Inflammatory macrophage treated with lipopolysaccharide for 4 hours (primary cell): Measurements from ENCODE around the gene LRRC73.
A peak's percentile ranks its signal among the peaks of the same experiment; 100 is the strongest.
"Not testable (repeated sequence)": the region's sequence is repeated elsewhere in the genome, so short reads cannot be mapped to it uniquely, and the experiment has no call there.

Experiments used
- DNase-seq: peaks from one replicate; pipeline ENCODE4 v3.0.0-alpha.2; 2020

LRRC73 gene

GRCh38 chr6:43509142-43509983, 783 bp downstream of the LRRC73 start:
- DNase-seq, result peak; percentile 5

GRCh38 chr6:43508481-43509141, 1.5 kb downstream of the LRRC73 start:
- no peak for DNase-seq

GRCh38 chr6:43506667-43507471, 3.3 kb downstream of the LRRC73 start:
- peak; percentile 80 for DNase-seq

- DNase-seq, result no peak
Observed at GRCh38 chr6:43506171-43506570, 4.0 kb downstream of the LRRC73 start.

- no peak for DNase-seq
Observed at GRCh38 chr6:43505718-43506117, 4.4 kb downstream of the LRRC73 start.

- DNase-seq, result no peak
Observed at GRCh38 chr6:43504756-43505593, 5.2 kb downstream of the LRRC73 start.

GRCh38 chr6:43503443-43503842, 6.7 kb downstream of the LRRC73 start:
- no peak for DNase-seq

- no peak for DNase-seq
Observed at GRCh38 chr6:43502666-43503065, 7.5 kb downstream of the LRRC73 start.

GRCh38 chr6:43500921-43501320, 9.2 kb downstream of the LRRC73 start:
- DNase-seq, result no peak

GRCh38 chr6:43499028-43499815, 10.9 kb downstream of the LRRC73 start:
- DNase-seq, result no peak

- DNase-seq, result not testable (repeated sequence)
Observed at GRCh38 chr6:43498291-43498690, 11.9 kb downstream of the LRRC73 start.

GRCh38 chr6:43497689-43498088, 12.5 kb downstream of the LRRC73 start:
- DNase-seq, result no peak

GRCh38 chr6:43497129-43497396, 13.1 kb downstream of the LRRC73 start:
- no peak for DNase-seq

- no peak for DNase-seq
Observed at GRCh38 chr6:43496370-43497128, 13.6 kb downstream of the LRRC73 start.

GRCh38 chr6:43495409-43495941, 14.7 kb downstream of the LRRC73 start:
- DNase-seq, result peak; percentile 12

GRCh38 chr6:43494766-43495165, 15.4 kb downstream of the LRRC73 start:
- no peak for DNase-seq

- no peak for DNase-seq
Observed at GRCh38 chr6:43494321-43494720, 15.8 kb downstream of the LRRC73 start.

- no peak for DNase-seq
Observed at GRCh38 chr6:43493833-43494232, 16.3 kb downstream of the LRRC73 start.

GRCh38 chr6:43493230-43493629, 16.9 kb downstream of the LRRC73 start:
- no peak for DNase-seq

- DNase-seq, result no peak
Observed at GRCh38 chr6:43492673-43493072, 17.5 kb downstream of the LRRC73 start.
